GM18873 (cell line): ENCODE results near the gene P2RY6.

ENCODE experiments used
- ATAC-seq: cut with Tn5 transposase; IDR thresholded peaks from one replicate; pipeline ENCODE4 v1.9.1; 2021; ENCODE audit warnings: mild to moderate bottlenecking, moderate library complexity, moderate number of reproducible peaks; ENCODE audit not compliant: unreplicated experiment, low FRiP score

Gene P2RY6

GRCh38 chr11:73330569-73331093, 58.5 kb downstream of the P2RY6 start:
- ATAC-seq: no peak

- no peak for ATAC-seq
Observed at GRCh38 chr11:73331138-73331916, 59.2 kb downstream of the P2RY6 start.

- no peak for ATAC-seq
Observed at GRCh38 chr11:73333173-73333572, 61.0 kb downstream of the P2RY6 start.

GRCh38 chr11:73333640-73334383, 61.7 kb downstream of the P2RY6 start:
- no peak for ATAC-seq

- ATAC-seq: no peak
Observed at GRCh38 chr11:73334384-73335203, 62.5 kb downstream of the P2RY6 start.

GRCh38 chr11:73335204-73335923, 63.2 kb downstream of the P2RY6 start:
- no peak for ATAC-seq

- ATAC-seq: no peak
Observed at GRCh38 chr11:73337846-73338245, 65.7 kb downstream of the P2RY6 start.

GRCh38 chr11:73338279-73338678, 66.1 kb downstream of the P2RY6 start:
- no peak for ATAC-seq

- ATAC-seq: no peak
Observed at GRCh38 chr11:73340164-73340563, 68.0 kb downstream of the P2RY6 start.

GRCh38 chr11:73342633-73343032, 70.5 kb downstream of the P2RY6 start:
- no peak for ATAC-seq

GRCh38 chr11:73343076-73343873, 71.1 kb downstream of the P2RY6 start:
- no peak for ATAC-seq

- no peak for ATAC-seq
Observed at GRCh38 chr11:73344191-73344607, 72.1 kb downstream of the P2RY6 start.

- no peak for ATAC-seq
Observed at GRCh38 chr11:73345481-73346160, 73.5 kb downstream of the P2RY6 start.

GRCh38 chr11:73346186-73346935, 74.2 kb downstream of the P2RY6 start:
- ATAC-seq: no peak

GRCh38 chr11:73347067-73347466, 74.9 kb downstream of the P2RY6 start:
- ATAC-seq: no peak
